Neuronal stem cell (in vitro differentiated cells): Measurements from ENCODE around the gene TRIM39.
A peak's percentile ranks its signal among the peaks of the same experiment; 100 is the strongest.

Experiments used
- DNase-seq: peaks from one replicate; pipeline ENCODE4 v3.0.0-alpha.2; 2013; ENCODE audit warnings: low spot score
- H2AFZ ChIP-seq: one replicate; pipeline ENCODE4 v1.6.1; 2013; ENCODE audit warnings: mild to moderate bottlenecking, low read length, inconsistent platforms
- H2AK5ac ChIP-seq: 2 replicates; pipeline ENCODE4 v1.6.1; 2013; ENCODE audit warnings: low read depth, mild to moderate bottlenecking, inconsistent platforms, low read length, moderate library complexity, mixed read lengths
- H2BK120ac ChIP-seq: 2 replicates; pipeline ENCODE4 v1.6.1; 2013; ENCODE audit warnings: low read depth, mild to moderate bottlenecking, inconsistent platforms, low read length, moderate library complexity, mixed read lengths
- H2BK12ac ChIP-seq: one replicate; pipeline ENCODE4 v1.6.1; 2013; ENCODE audit warnings: low read length, inconsistent platforms
- H2BK15ac ChIP-seq: 2 replicates; pipeline ENCODE4 v1.6.1; 2013; ENCODE audit warnings: mild to moderate bottlenecking, low read length, inconsistent platforms, mixed read lengths
- H2BK5ac ChIP-seq: one replicate; pipeline ENCODE4 v1.6.1; 2013; ENCODE audit warnings: inconsistent platforms, mild to moderate bottlenecking, low read length, moderate library complexity
- H3K14ac ChIP-seq: one replicate; pipeline ENCODE4 v1.6.1; 2013; ENCODE audit warnings: low read length, inconsistent platforms
- H3K18ac ChIP-seq: 2 replicates; pipeline ENCODE4 v1.6.1; 2013; ENCODE audit warnings: low read length, inconsistent platforms
- H3K23ac ChIP-seq: 2 replicates; pipeline ENCODE4 v1.6.1; 2013; ENCODE audit warnings: low read depth, mild to moderate bottlenecking, mixed read lengths, low read length, inconsistent platforms; ENCODE audit not compliant: poor library complexity
- H3K27ac ChIP-seq: replicated peaks from 3 replicates; pipeline ENCODE4 v1.5.1; 2013; ENCODE audit warnings: low read length, inconsistent platforms
- H3K27me3 ChIP-seq, 3 experiments: 2 replicates each; pipeline ENCODE4 v1.6.1; 2013; ENCODE audit warnings: low read length in 3 of 3, mild to moderate bottlenecking in 2 of 3, inconsistent platforms in 1 of 3, low read depth in 1 of 3, mixed read lengths in 1 of 3, moderate library complexity in 1 of 3; ENCODE audit not compliant: control insufficient read depth in 3 of 3, insufficient read depth in 3 of 3
- H3K36me3 ChIP-seq, 2 donors: replicated peaks in 1 of 2; 2 replicates each; pipeline ENCODE4 v1.6.1; 2013; ENCODE audit warnings: low read length in 2 of 2; ENCODE audit not compliant: control insufficient read depth in 2 of 2, insufficient read depth in 2 of 2
- H3K4ac ChIP-seq: 2 replicates; pipeline ENCODE4 v1.6.1; 2013; ENCODE audit warnings: inconsistent platforms, mild to moderate bottlenecking, low read length, moderate library complexity
- H3K4me1 ChIP-seq, 2 donors: 1 replicate in 1 of 2; 2 replicates in 1 of 2; pipeline ENCODE4 v1.6.1; 2013; ENCODE audit warnings: low read length in 2 of 2, low read depth in 1 of 2; ENCODE audit not compliant: control insufficient read depth in 2 of 2, insufficient read depth in 1 of 2
- H3K4me2 ChIP-seq: one replicate; pipeline ENCODE4 v1.6.1; 2013; ENCODE audit warnings: mild to moderate bottlenecking, low read length, inconsistent platforms; ENCODE audit not compliant: insufficient read depth, poor library complexity, severe bottlenecking
- H3K4me3 ChIP-seq, 2 donors: 2 replicates each; pipeline ENCODE4 v1.5.1; 2013; ENCODE audit warnings: low read length in 2 of 2, mild to moderate bottlenecking in 2 of 2, inconsistent platforms in 1 of 2, moderate library complexity in 1 of 2
- H3K79me1 ChIP-seq: one replicate; pipeline ENCODE4 v1.6.1; 2013; ENCODE audit warnings: low read depth, mild to moderate bottlenecking, inconsistent platforms, low read length, moderate library complexity
- H3K9ac ChIP-seq: one replicate; pipeline ENCODE4 v1.6.1; 2013; ENCODE audit warnings: mild to moderate bottlenecking, low read depth, low read length, inconsistent platforms; ENCODE audit not compliant: poor library complexity
- H3K9me3 ChIP-seq, 2 donors: replicated peaks in 1 of 2; 2 replicates each; pipeline versions ENCODE3 to v1.6.1; 2013; ENCODE audit warnings: low read length in 2 of 2, mild to moderate bottlenecking in 2 of 2, inconsistent platforms in 1 of 2, low read depth in 1 of 2, mixed read lengths in 1 of 2, moderate library complexity in 1 of 2; ENCODE audit not compliant: control insufficient read depth in 2 of 2, insufficient read depth in 1 of 2
- H4K8ac ChIP-seq: one replicate; pipeline ENCODE4 v1.6.1; 2013; ENCODE audit warnings: low read depth, mild to moderate bottlenecking, inconsistent platforms, low read length, moderate library complexity
- H4K91ac ChIP-seq: one replicate; pipeline ENCODE4 v1.6.1; 2013; ENCODE audit warnings: low read length, low read depth, mild to moderate bottlenecking, inconsistent platforms; ENCODE audit not compliant: poor library complexity
- WGBS, 2 donors: extraction: QIAGEN DNeasy Blood & Tissue Kit; methylation state at CpG; one replicate each; pipeline ENCODE4 v1.1.7; 2013; ENCODE audit warnings: missing lambda C conversion rate in 2 of 2, mixed read lengths in 1 of 2; ENCODE audit not compliant: insufficient read length in 2 of 2, insufficient replicate concordance in 1 of 2; ENCODE audit errors: extremely low coverage in 2 of 2; 5-methylcytosine and 5-hydroxymethylcytosine counted together

The TRIM39 gene

GRCh38 chr6:30322527-30323501, 3.9 kb upstream of the TRIM39 start:
- H3K27ac ChIP-seq: no peak overlapping the region
- H3K4me2 ChIP-seq: no peak overlapping the region
- no peak overlapping the region for H3K14ac ChIP-seq
- H3K4me3 ChIP-seq: no peak overlapping the region
- no peak overlapping the region for H3K18ac ChIP-seq
- H2BK12ac ChIP-seq: no peak overlapping the region
- peaks cover 2 to 11% of the 10 kb centered on the region in 2 donors for H3K4me1 ChIP-seq
- H2BK120ac ChIP-seq: no peak overlapping the region
- DNase-seq: no peak
- no peaks in the 10 kb centered on the region for H3K9me3 ChIP-seq
- H2BK15ac ChIP-seq: no peak overlapping the region
- H3K9ac ChIP-seq: no peak overlapping the region
- H3K4ac ChIP-seq: no peak overlapping the region
- H2AFZ ChIP-seq: no peak overlapping the region
- no peaks in the 10 kb centered on the region for H3K27me3 ChIP-seq
- H4K8ac ChIP-seq: no peak overlapping the region
- no peak overlapping the region for H4K91ac ChIP-seq
- WGBS, 2 donors: no CpG with 5 or more reads among the region's 20 CpGs
- H3K79me1 ChIP-seq: peaks cover 1% of the 10 kb centered on the region
- H3K36me3 ChIP-seq: peaks cover 0 to 38% of the 10 kb centered on the region in 2 donors
- H2AK5ac ChIP-seq: no peak overlapping the region
- H3K23ac ChIP-seq: no peak overlapping the region
- H2BK5ac ChIP-seq: no peak overlapping the region

GRCh38 chr6:30323806-30324205, 2.9 kb upstream of the TRIM39 start:
- H2AFZ ChIP-seq: no peak overlapping the region
- no peak overlapping the region for H2BK12ac ChIP-seq
- H3K79me1 ChIP-seq: peaks cover 1% of the 10 kb centered on the region
- DNase-seq: no peak
- H3K4me1 ChIP-seq: peaks cover 2 to 11% of the 10 kb centered on the region in 2 donors
- peaks cover 0 to 30% of the 10 kb centered on the region in 2 donors for H3K36me3 ChIP-seq
- no CpG with 5 or more reads among the region's 1 CpG for WGBS, 2 donors
- no peaks in the 10 kb centered on the region for H3K9me3 ChIP-seq
- H3K27ac ChIP-seq: no peak overlapping the region
- H2BK15ac ChIP-seq: no peak overlapping the region
- no peak overlapping the region for H3K18ac ChIP-seq
- no peak overlapping the region for H4K8ac ChIP-seq
- no peak overlapping the region for H3K9ac ChIP-seq
- no peak overlapping the region for H2AK5ac ChIP-seq
- H3K27me3 ChIP-seq: no peaks in the 10 kb centered on the region
- no peak overlapping the region for H3K4me2 ChIP-seq
- H2BK120ac ChIP-seq: no peak overlapping the region
- H4K91ac ChIP-seq: no peak overlapping the region
- H2BK5ac ChIP-seq: no peak overlapping the region
- H3K4me3 ChIP-seq: no peak overlapping the region
- H3K14ac ChIP-seq: no peak overlapping the region
- no peak overlapping the region for H3K23ac ChIP-seq
- no peak overlapping the region for H3K4ac ChIP-seq

- peaks cover 7 to 33% of the 10 kb centered on the region in 2 donors for H3K36me3 ChIP-seq
Observed at GRCh38 chr6:30325150-30325872, 1.4 kb upstream of the TRIM39 start.

More at GRCh38 chr6:30325150-30325872, 1.4 kb upstream of the TRIM39 start:
- Histone ChIP-seq H3K79me1 (peaks cover 1% of the 10 kb centered on the region), H2BK12ac (no peak overlapping the region), H2AK5ac (no peak overlapping the region), H4K91ac (no peak overlapping the region), H2BK5ac (peak overlapping the region; percentile 93), H4K8ac (no peak overlapping the region), H3K9me3 (no peaks in the 10 kb centered on the region), H3K14ac (no peak overlapping the region), H3K9ac (no peak overlapping the region), H3K27me3 (no peaks in the 10 kb centered on the region), H3K23ac (no peak overlapping the region), H3K4ac (no peak overlapping the region), H2AFZ (peak overlapping the region; percentile 99), H3K27ac (no peak overlapping the region), H2BK120ac (no peak overlapping the region), H3K18ac (no peak overlapping the region), H3K4me1 (peaks cover 2 to 11% of the 10 kb centered on the region in 2 donors), H2BK15ac (no peak overlapping the region), H3K4me2 (peak overlapping the region; percentile 96), H3K4me3 (peak overlapping the region; percentile 92 to 98)
- WGBS, 2 donors: no CpG with 5 or more reads among the region's 10 CpGs
- DNase-seq: no peak
